Activated CD8-positive, alpha-beta memory T cell treated with anti-CD3 and anti-CD28 coated beads for 4 hours (primary cell): ENCODE data around the gene VANGL2.

Source experiments
- DNase-seq, 2 donors: peaks; one replicate each; pipeline ENCODE4 v3.0.0-alpha.2; 2020; ENCODE audit warnings: low read depth in 2 of 2

The VANGL2 gene

DNA sequence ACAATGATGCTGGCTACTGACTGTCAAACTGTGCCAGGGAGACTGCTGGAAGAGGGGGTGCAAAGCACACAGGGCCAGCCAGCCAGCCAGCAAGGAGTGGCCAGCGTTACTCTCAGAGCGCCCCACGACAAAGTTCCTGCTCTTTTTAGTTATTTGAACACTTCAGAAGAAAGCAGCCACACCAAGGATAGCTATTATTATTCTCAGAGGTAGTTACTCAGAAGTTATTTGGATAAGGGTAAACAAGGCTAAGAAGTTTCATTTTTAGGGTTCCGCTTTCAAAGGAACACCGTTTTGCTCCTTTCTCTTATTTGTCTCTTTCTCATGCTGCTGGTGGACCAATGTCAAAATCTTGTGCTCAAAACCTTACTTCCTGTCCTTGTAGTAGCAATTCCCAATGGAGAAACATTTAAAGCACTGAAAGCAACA lies 59.9 kb downstream of the VANGL2 start:
- DNase-seq, result no peak

GRCh38 chr1:160460683-160461287 lies 60.4 kb downstream of the VANGL2 start:
- DNase-seq, result no peak

DNA sequence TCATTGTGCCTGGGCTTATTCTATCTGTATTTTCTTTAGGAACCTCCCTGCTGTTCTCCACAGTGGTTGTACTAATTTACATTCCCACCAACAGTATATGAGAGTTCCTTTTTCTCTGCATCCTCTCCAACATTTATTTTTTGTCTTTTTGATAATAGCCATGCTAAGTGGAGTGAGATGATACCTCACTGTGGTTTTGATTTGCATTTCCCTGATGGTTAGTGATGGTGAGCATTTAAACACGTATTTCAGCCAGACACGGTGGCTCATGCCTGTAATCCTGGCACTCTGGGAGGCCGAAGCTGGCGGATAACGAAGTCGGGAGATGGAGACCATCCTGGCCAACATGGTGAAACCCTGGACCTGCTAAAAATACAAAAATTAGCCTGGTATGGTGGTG lies 64.8 kb downstream of the VANGL2 start:
- no peak for DNase-seq

GRCh38 chr1:160466961-160467360 lies 66.6 kb downstream of the VANGL2 start:
- DNase-seq, result no peak

DNA sequence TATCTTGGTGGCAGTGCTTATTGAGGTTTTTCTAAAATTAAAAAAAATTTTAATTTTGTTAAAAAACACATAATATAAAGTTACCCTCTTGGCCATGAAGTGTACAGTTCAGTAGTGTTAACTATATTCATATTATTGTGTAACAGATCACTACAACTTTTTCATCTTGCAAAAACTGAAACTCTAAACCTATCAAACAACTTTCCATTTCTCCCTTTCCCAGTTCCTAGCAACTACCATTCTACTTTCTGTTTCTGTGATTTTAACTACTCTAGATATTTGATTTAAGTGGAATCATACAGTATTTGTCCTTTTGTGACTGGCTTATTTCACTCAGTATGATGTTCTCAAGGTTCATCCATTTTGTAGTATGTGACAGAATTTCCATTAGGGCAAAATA lies 67.2 kb downstream of the VANGL2 start:
- DNase-seq, result no peak

- no peak for DNase-seq
These were observed 70.9 kb downstream of the VANGL2 start for GRCh38 chr1:160471253-160471652.

DNA sequence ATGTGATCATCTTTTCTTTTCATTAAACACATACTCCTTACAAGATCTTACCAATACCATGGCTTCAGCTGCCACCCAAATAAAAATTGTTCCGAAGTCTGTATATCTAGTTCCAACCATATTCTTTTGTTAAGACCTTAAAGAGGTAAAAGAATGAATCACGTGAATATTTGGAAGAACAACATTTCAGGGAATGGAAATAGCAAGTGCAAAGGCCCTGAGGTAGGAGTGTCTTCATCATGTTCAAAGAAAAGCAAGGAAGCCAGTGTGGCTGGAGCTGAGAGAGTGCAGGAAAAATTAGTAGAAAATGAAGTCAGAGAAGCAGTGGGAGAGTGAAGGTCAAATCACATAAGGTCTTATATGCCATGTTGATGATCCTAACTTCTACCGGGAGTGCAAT lies 71.7 kb downstream of the VANGL2 start:
- no peak for DNase-seq

GRCh38 chr1:160474392-160475242 lies 74.3 kb downstream of the VANGL2 start:
- no peak for DNase-seq
